ENCODE data around the gene MAP3K7CL.

DNA sequence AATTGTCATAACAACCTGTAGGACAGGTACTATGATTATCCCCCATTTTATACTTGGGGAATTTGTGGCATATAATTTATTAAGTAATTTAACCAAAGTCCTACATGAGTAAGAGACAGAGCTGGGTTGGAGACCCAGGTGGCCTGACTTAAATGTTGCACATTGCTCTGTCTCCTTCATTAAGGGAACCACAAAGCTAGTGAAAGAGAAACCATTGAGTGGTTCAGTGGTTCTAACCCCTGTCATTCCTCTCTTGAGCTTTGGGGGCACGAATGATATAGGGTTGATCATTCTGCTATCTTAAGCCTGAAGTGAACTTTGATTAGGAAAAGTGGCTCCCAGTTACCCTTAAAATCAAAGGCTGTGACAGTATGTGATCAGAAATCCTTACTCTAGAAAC lies 5.3 kb upstream of the MAP3K7CL start:
- TF ChIP-seq POLR2A (IDR thresholded peaks at IDR 0.05; ENCODE audit: extremely low read depth, insufficient read length) (no peak), MYC (IDR thresholded peaks at IDR 0.05; ENCODE audit: low read depth, low read length) (no peak)
- TF ChIP-seq, protein P1, sequence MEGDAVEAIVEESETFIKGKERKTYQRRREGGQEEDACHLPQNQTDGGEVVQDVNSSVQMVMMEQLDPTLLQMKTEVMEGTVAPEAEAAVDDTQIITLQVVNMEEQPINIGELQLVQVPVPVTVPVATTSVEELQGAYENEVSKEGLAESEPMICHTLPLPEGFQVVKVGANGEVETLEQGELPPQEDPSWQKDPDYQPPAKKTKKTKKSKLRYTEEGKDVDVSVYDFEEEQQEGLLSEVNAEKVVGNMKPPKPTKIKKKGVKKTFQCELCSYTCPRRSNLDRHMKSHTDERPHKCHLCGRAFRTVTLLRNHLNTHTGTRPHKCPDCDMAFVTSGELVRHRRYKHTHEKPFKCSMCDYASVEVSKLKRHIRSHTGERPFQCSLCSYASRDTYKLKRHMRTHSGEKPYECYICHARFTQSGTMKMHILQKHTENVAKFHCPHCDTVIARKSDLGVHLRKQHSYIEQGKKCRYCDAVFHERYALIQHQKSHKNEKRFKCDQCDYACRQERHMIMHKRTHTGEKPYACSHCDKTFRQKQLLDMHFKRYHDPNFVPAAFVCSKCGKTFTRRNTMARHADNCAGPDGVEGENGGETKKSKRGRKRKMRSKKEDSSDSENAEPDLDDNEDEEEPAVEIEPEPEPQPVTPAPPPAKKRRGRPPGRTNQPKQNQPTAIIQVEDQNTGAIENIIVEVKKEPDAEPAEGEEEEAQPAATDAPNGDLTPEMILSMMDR (IDR thresholded peaks at IDR 0.05; ENCODE audit: low read depth, low read length): no peak
- TF ChIP-seq, protein P2, sequence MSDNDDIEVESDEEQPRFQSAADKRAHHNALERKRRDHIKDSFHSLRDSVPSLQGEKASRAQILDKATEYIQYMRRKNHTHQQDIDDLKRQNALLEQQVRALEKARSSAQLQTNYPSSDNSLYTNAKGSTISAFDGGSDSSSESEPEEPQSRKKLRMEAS (IDR thresholded peaks at IDR 0.05; ENCODE audit: low read depth, low read length): no peak

All from NB4 (cell line).